ENCODE data around the gene DDAH2. TPM values are rescaled to one million over a fixed set of nuclear protein-coding genes. Genes with fewer than 3 reads are reported as not detected.

DDAH2 gene
- total RNA-seq, 1 experiment from 2014 or later: 68.2 TPM

DNA sequence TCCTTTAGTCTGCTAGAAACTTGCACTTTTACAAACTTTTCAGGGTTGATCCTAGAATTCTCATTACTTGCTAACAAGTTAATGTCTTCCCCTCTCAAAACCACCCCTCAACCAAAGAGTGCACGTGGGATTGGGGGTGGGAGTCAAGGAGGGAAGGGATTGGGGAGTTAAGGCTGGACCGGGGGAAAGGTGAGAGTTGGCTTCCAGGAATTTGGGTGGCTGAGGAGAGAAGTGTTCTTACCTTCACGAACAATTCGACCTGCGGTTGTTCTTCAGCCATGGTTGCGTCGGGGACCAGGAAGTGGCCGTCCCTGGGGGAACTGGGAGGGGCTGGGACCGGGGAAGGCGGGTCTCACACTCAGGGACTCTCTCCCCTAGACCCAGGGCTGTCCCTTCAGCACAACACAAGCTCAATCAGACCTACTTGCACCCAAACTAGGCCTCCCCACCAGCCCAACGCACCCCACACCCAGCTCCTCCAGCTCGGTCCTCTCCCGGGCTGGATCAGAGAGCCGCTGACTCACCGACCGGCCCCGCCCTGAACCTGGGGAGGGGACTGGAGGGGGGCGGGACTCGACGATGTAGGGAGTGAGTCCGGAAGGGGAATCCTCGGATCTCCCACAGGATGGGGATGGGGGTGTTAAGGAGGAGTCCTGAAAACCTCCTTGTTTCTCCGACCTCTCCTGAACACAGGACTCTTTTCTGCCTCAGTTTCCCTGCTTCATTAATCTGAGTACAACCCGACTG lies 7.1 kb upstream of the DDAH2 start, which contains the start of gene CLIC1:
CLIC1 (minus strand) TSS at position 510 of the 747 bp plus-strand sequence; CDS start at position 280, 230 bp downstream.
- CTCF ChIA-PET: interaction anchor here (1.5 kb wide), 1 partner anchor 55 kb away, joined by 4 read pairs; no protein-coding TSS in a partner anchor
- Histone ChIP-seq H3K36me3 (ENCODE audit: insufficient read depth, low read length, poor library complexity, severe bottlenecking) (peaks cover 32% of the 10 kb centered on the region), H3K4me1 (ENCODE audit: insufficient read depth, low read length, poor library complexity, severe bottlenecking) (peaks cover 43% of the 10 kb centered on the region), H3K4me3 (ENCODE audit: low read depth, low read length, poor library complexity, severe bottlenecking) (peak within 1 kb of the TSS; percentile 77), H3K27me3 (replicated peaks; ENCODE audit: insufficient read depth, low read depth, low read length, poor library complexity) (no peaks in the 10 kb centered on the region), H3K27ac (ENCODE audit: low read depth, low read length, poor library complexity, severe bottlenecking) (peak within 1 kb of the TSS; percentile 95), H3K9me3 (ENCODE audit: low read depth, low read length, poor library complexity, severe bottlenecking) (no peaks in the 10 kb centered on the region)
- no peak for TF ChIP-seq EZH2 (IDR thresholded peaks at IDR 0.05; ENCODE audit: borderline replicate concordance, low read depth, low read length, poor library complexity, severe bottlenecking)
- TF ChIP-seq, protein P1, sequence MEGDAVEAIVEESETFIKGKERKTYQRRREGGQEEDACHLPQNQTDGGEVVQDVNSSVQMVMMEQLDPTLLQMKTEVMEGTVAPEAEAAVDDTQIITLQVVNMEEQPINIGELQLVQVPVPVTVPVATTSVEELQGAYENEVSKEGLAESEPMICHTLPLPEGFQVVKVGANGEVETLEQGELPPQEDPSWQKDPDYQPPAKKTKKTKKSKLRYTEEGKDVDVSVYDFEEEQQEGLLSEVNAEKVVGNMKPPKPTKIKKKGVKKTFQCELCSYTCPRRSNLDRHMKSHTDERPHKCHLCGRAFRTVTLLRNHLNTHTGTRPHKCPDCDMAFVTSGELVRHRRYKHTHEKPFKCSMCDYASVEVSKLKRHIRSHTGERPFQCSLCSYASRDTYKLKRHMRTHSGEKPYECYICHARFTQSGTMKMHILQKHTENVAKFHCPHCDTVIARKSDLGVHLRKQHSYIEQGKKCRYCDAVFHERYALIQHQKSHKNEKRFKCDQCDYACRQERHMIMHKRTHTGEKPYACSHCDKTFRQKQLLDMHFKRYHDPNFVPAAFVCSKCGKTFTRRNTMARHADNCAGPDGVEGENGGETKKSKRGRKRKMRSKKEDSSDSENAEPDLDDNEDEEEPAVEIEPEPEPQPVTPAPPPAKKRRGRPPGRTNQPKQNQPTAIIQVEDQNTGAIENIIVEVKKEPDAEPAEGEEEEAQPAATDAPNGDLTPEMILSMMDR (conservative IDR thresholded peaks at IDR 0.05; ENCODE audit: low read depth, low read length): no peak
- peak; percentile 93 for DNase-seq (ENCODE audit: low spot score)
- intact Hi-C loops (cut with micrococcal nuclease; ENCODE audit: unreplicated experiment): loop anchor here (5.0 to 10.0 kb wide), 2 partner anchors 56 to 191 kb away; partner anchors contain the start of genes ATP6V1G2, DDX39B and NFKBIL1
- TSS peak; percentile 52 for BruUV-seq (replicated peaks)
- POLR2A ChIA-PET (ENCODE audit: low non-redundant PET): interaction anchor here (0.5 to 0.7 kb wide), 2 partner anchors 91 to 1053 kb away, joined by 3 read pairs; partner anchors contain the start of gene HSPA1B

DNA sequence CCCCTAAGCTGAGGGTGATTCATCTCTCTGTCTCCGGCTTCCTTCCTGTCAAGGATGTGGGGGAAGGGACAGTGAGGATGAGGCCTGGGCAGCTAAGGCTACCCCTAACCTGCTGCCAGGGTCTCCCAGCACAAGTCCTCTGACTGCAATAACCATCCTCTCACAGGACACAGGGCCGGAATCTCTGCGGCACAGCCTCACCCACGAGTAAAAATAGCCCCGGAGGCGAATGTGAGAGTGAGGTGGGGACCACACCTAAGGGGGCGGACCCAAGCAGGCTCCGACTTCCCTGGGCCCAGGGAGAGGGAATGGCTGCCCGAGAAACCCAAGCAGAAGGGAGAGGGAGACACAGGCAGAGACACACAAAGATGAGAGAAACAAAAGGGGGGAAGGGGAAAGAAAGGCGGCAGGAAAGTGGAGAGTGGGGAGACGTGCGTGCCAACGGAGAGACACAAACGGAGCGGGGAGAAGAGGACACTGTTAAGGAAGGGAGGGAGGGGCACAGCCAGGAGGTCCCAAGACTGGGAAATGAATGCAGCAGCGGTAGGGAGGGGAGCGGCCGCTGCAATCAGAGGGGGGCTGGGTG lies 5.8 kb upstream of the DDAH2 start:
- BruUV-seq (replicated peaks): no TSS peak
- DNase-seq (ENCODE audit: low spot score): peak; percentile 63
- H3K27me3 ChIP-seq (replicated peaks; ENCODE audit: insufficient read depth, low read depth, low read length, poor library complexity): no peaks in the 10 kb centered on the region
- intact Hi-C loops (cut with micrococcal nuclease; ENCODE audit: unreplicated experiment): loop anchor here (5.0 to 10.0 kb wide), 2 partner anchors 57 to 190 kb away; partner anchors contain the start of genes ATP6V1G2, DDX39B and NFKBIL1
- TF ChIP-seq EZH2 (IDR thresholded peaks at IDR 0.05; ENCODE audit: borderline replicate concordance, low read depth, low read length, poor library complexity, severe bottlenecking): no peak
- TF ChIP-seq, protein P1 (conservative IDR thresholded peaks at IDR 0.05; ENCODE audit: low read depth, low read length): no peak
- peaks cover 36% of the 10 kb centered on the region for H3K36me3 ChIP-seq (ENCODE audit: insufficient read depth, low read length, poor library complexity, severe bottlenecking)
- H3K4me3 ChIP-seq (ENCODE audit: low read depth, low read length, poor library complexity, severe bottlenecking): peak overlapping the region; percentile 77
- ChIA-PET POLR2A (ENCODE audit: low non-redundant PET) (no interaction called here), CTCF (interaction anchor here (0.6 to 0.7 kb wide), 2 partner anchors 92 to 538 kb away, joined by 4 to 6 read pairs; no protein-coding TSS in a partner anchor)
- peaks cover 39% of the 10 kb centered on the region for H3K4me1 ChIP-seq (ENCODE audit: insufficient read depth, low read length, poor library complexity, severe bottlenecking)
- H3K9me3 ChIP-seq (ENCODE audit: low read depth, low read length, poor library complexity, severe bottlenecking): no peaks in the 10 kb centered on the region
- H3K27ac ChIP-seq (ENCODE audit: low read depth, low read length, poor library complexity, severe bottlenecking): peak overlapping the region; percentile 95

DNA sequence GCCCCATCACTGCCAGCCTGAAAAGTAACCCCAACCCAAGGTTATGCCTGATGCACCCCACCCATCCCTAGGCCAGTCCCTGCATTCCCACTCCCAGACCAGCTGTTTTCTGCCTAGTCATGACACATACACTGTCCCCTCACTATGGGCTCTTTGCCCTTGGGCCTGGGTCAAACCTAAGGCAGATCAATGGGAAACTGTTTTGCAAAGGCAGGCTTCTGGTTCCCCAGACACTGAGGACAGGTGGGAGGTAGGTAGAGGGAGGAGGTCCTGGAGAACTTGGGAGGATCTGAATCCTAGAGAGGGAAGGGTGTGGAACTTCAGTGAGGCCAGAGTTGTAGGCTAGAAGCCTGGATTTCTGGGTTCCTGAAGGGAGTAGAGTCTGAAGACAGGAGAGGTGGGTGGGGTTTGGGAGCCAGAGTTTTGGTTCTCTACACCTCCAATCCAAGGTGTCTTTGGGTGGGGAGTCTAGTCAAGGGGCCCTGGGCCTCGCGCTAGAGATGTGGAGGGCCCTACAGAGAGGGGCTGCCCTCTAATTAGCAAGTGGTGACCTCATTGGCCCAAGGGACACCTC lies 5.2 kb upstream of the DDAH2 start:
- no peak for TF ChIP-seq EZH2 (IDR thresholded peaks at IDR 0.05; ENCODE audit: borderline replicate concordance, low read depth, low read length, poor library complexity, severe bottlenecking)
- TF ChIP-seq, protein P1 (conservative IDR thresholded peaks at IDR 0.05; ENCODE audit: low read depth, low read length): no peak
- H3K27ac ChIP-seq (ENCODE audit: low read depth, low read length, poor library complexity, severe bottlenecking): peak overlapping the region; percentile 95

More for the DNA sequence above, 5.2 kb upstream of the DDAH2 start:
- ChIA-PET CTCF (no interaction called here), POLR2A (ENCODE audit: low non-redundant PET) (no interaction called here)
- intact Hi-C loops (cut with micrococcal nuclease; ENCODE audit: unreplicated experiment): loop anchor here (10.0 kb wide), 1 partner anchor 190 kb away; the partner anchor contains the start of genes ATP6V1G2, DDX39B and NFKBIL1
- H3K36me3 ChIP-seq (ENCODE audit: insufficient read depth, low read length, poor library complexity, severe bottlenecking): peaks cover 36% of the 10 kb centered on the region
- BruUV-seq (replicated peaks): no TSS peak
- H3K4me3 ChIP-seq (ENCODE audit: low read depth, low read length, poor library complexity, severe bottlenecking): peak overlapping the region; percentile 77
- DNase-seq (ENCODE audit: low spot score): no peak
- peaks cover 39% of the 10 kb centered on the region for H3K4me1 ChIP-seq (ENCODE audit: insufficient read depth, low read length, poor library complexity, severe bottlenecking)
- no peaks in the 10 kb centered on the region for H3K27me3 ChIP-seq (replicated peaks; ENCODE audit: insufficient read depth, low read depth, low read length, poor library complexity)
- H3K9me3 ChIP-seq (ENCODE audit: low read depth, low read length, poor library complexity, severe bottlenecking): no peaks in the 10 kb centered on the region

Data from A673 (cell line).